Pons (tissue), 1 donor: Measurements from ENCODE around the gene CUX1.
A peak's percentile ranks its signal among the peaks of the same experiment; 100 is the strongest.
"Not testable (repeated sequence)": the region's sequence is repeated elsewhere in the genome, so short reads cannot be mapped to it uniquely, and the experiment has no call there.

Experiments
- DNase-seq: peaks from one replicate; pipeline ENCODE4 v3.0.0-alpha.2; 2016; ENCODE audit warnings: low spot score

CUX1 gene

DNA sequence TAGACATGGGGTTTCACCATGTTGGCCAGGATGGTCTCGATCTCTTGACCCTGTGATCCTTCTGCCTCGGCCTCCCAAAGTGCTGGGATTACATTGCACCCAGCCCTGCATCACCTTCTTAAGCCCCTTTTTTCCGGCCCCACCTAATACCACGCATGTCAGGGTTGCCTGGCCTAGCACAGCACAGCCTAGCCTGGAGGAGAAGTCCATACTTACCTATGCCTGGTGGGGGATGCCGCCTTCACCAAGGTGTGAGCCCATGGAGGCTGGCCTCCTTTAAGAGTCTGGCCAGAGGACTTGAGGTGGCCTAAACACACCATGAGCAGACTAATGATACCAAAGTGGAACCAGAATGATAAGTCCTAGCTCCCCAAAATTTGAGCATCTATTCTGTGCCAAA is 22.0 kb upstream of the CUX1 start:
- no peak for DNase-seq

DNA sequence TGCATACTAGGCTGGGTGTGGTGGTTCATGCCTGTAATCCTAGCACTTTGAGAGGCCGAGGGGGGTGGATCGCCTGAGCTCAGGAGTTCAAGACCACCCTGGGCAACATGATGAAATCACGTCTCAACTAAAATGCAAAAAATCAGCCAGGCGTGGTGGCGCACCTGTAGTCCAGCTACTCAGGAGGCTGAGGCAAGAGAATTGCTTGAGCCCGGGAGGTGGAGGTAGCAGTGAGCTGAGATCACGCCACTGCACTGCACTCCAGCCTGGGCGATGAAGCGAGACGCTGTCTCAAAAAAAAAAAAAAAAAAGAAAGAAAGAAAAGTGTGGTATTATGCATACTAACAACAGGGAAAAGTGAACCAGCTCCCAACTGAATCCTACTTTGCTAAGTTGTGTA is 19.3 kb upstream of the CUX1 start:
- DNase-seq, result not testable (repeated sequence)

DNA sequence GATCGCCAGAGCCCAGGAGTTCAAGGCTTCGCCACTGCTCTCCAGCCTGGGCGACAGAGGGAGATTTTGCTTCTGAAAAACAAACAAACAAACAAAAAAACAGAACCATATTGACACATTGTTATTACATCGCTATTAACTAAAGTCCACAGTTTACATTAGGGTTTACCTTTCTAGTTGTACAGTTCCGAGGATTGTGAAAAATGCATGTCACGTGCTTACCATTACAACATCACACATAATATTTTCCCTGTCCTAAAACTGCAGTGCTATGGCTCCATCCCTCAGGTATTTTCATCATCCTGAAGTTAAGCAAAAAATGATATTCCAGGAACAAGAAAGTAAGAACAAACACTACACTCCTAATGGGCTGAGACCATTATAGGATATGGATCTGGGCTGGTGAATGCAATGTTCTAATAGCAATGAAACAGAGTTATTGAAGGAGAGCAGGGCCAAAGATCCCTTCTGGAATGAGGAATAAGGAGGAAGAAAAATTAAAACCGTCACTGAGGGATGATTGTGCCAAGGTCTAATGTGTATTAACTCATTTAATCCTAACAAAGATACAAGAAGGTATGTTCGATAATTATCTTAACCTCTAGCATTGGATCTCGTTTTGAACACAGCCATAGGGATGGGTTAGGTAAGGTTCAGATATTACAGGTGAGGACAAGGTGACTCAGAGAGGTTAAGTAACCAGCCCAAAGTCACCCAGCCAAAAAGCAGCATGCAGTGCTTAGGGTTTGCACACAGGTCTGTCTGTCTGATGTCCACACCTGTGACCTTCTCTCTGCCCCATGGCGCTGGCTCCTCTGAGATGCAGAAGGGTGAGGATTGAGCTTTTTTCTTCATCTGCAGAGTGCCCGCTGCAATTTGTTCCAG is 14.0 kb upstream of the CUX1 start:
- no peak for DNase-seq

DNA sequence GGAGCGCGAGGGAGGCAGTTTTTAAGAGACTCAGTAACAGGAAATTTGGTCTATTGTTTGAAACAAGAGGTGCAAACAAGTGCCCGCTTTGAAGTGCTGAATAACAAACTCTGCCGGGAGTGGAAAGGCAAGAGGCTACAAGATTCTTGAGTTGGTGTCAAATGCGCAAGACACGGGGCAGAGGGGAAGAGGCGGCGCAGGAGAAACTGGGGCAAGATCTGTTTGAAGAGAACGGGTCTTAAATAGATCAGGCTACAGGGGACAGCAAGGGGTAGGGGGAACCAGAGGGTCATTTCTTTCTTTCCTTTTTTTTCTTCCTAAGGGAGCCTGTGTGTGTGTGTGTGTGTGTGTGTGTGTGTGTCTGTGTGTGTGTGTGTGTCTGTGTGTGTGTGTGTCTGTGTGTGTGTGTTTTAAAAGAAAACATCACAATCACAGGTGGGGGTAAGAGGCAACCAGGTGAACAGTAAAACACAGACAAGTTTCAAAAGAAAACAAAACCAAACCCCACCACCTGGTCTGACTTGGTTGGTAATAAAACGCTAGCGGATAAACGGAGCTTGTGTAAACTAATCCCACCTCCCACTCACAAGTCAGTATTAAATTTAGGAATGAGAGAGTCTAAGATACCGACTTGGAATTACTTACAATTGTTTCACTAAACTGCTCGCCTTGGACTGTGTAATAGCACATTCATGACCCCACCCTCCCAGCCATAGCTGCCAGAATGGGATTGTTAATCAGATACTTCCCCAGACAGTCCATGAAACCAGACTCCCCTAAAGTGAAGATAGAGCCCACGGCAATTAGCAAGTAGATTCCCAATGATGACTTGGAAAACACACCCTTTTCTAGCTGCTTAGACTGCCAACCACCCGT is 13.1 kb upstream of the CUX1 start:
- DNase-seq, result no peak

- DNase-seq, result no peak
These were observed 12.5 kb upstream of the CUX1 start for GRCh38 chr7:101804967-101805366.

DNA sequence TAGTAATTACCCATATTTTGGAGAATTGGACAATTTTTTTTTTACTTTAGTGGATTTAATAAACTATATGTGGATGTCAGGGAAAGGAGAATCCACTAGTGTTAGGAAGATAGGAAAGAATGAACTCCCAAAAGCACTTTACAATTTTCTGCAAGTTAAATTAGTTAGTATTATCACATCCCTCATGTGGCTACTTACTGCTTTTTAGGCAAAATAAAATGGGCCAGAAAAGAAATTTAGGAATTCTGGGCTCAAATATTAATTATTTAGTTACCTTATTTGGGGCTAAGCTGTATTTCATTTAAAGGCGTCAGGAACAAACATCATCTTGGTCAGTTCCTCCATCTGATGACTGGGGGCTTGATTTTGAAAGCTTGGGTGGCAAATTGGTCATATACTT is 4.8 kb upstream of the CUX1 start:
- DNase-seq, result no peak

DNA sequence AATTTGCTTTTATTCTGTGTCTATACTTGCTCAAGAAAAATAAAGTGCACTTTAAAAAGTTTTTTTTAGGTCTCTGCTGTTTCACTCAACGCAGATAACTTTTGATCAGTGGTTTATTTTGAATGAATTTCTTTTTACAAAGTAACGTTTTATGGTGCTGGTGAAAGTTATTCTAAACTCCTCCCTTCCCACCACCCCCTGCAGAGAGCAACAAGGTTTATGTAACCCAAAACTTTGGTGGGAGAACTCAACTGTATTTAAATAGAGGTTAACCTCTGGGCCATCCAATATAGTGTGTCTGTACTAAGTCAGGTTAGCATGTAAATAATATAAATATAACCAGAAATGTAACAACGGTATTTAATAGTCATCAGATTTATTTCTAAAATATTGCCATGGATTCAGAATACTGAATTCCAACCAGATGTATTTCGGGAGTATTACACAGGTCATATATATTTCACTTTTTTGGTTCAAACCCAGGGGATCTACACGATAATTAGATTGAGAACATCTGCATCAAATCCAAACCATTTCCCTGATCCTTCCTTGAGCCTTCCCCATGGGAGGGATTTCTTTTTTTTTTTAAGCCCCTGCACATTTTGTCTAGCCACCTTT is 3.9 kb upstream of the CUX1 start:
- DNase-seq, result no peak

DNA sequence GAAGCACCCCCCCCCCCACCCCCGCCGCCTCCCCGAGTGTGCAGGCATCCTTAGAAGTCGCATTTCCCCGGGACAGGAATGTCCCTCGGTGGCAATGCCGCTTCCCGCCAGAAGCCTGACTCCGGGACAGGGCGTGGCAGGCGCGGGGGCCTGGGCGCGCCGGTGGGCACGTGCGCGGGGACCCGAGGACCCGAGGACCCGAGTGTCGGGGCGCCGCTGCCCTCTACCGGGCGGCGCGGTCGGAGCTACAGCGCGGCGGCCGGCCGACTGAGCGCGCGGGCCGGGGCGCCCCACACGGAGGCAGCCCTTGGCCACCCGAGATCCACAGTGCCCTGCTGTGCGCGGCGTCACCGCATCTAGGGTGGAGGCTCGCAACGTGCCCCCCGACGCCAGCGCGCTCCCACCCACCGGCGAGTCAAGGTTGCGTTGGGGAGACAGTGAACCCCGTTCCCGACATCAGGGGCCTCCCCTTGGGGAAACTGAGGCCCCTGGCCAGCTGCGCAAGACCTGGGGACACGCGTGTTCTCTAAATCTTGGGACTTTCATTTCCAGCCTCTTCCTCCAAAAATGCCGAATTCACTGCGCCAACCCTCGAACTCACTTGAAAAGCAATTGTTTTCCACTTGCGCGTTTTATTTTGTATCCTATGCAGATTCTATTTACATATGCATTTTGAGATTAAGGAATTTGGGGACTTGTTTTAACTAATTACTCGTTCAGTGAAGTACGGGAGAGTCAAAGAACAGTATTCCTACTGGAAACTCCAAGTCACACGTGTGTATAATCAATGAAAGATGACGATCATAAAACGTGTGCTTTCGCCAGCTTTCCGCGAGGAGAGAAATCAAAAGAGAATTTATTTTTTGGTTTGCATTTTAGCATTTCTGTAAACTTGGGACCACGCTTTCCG is 3.1 kb upstream of the CUX1 start:
- DNase-seq, result peak; percentile 48

- peak; percentile 19 for DNase-seq
These were observed 2.2 kb upstream of the CUX1 start for GRCh38 chr7:101814991-101815825.

DNA sequence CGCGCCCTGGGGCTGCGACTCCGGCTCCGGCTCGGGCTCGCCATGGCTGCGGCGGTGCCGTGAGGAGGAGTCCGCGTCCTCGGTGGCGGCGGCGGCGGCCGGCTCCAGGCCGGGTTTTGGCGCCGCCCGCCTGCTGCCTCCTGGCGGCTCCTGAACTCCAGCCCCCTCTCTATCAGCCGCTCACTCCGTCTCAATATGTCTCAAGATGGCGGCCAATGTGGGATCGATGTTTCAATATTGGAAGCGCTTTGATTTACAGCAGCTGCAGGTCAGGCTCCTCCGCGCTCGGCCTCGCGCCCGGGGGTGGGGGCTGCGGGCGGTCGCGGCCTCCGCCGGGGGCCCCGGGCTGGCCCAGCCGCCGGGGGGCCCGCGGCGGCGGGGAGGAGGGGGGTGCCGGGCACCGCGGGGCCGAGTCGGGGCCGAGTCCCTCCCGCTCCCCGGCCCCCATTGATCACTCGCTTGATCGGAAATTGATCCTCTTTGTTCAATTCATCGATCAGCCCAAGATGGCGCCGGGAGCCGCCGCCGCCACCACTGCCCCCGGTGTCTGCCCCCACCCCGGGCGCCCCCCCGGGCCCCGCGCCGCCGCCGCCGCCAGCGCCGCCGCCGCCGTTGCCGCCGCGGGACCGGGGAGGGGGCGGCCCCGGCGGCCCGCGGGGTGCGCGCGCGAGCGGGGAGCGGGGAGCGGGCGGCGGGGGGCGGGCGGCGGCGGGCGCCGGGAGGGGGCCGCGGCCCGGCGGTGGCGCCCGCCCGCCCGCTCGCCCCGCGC is 1.4 kb upstream of the CUX1 start:
- DNase-seq, result peak; percentile 55

- peak; percentile 13 for DNase-seq
These were observed 593 bp upstream of the CUX1 start for GRCh38 chr7:101816595-101817470.

- no peak for DNase-seq
These were observed 1.1 kb downstream of the CUX1 start for GRCh38 chr7:101818287-101819071.

GRCh38 chr7:101819183-101819582 is 1.8 kb downstream of the CUX1 start:
- no peak for DNase-seq

DNA sequence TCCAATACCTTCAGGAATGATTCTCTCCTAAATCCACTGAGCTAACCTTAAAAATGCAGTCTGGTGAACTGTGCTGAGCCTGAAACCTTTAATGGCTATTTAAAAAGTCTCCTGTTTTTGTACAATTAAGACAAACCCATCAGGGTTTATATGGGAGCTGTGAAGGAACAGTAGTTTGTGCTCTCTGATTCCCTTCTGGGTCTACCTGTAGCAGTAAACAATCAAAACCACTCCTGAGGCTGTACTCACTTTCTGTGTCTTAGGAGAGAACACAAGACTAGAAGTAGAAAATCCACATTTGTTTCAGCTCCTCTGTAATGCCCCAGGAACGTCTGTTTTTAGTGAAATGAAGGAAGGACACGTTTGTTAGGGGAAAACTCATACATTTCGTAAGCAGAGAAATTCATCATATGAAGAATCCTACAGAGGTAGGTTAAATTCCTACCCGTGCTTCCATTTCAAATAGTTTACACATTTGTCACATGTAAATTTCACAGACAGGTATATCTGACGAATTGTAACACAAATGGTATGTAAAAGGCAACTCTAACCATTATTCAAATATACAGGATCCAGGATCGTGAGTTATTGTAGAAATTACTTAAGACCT is 2.6 kb downstream of the CUX1 start:
- DNase-seq, result no peak

DNA sequence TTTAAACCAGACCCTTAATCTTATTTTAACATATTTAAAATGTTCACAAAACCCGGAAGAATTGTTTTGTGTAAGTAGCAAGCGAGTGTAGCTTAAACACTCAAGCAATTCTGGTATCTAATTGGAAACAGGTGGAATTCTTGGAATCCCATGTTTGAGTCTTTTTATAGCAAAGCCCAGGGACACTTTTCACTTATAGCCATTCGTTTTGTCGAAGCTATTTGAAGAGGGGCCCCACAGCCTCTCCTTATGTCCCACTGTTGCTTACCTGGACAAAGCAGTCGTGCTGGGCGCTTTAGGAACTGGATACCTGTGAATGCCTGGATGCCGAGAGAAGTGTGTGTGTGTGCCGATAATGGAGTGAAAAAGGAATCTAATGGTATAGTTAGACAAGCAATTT is 3.3 kb downstream of the CUX1 start:
- no peak for DNase-seq

- not testable (repeated sequence) for DNase-seq
These were observed 5.2 kb downstream of the CUX1 start for GRCh38 chr7:101822632-101823031.

DNA sequence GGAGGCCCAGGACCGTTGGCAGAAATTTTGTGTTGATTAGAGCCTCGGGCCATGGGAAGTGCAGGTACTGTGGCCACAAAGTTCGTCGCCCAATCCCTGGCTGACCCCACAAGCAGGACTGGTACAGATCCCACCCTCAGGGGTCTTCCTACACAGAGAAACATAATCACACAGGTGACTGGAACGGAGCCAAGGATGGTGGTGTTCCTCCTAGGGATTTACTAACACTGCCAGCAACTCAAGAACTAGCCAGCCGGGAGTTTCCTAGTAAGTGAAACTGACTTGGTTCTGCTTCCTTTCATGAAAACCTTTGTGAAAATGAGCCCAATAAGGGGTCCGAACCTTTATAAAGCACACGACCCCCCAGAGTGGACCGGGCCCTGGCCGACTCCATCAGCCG is 5.7 kb downstream of the CUX1 start:
- no peak for DNase-seq

DNA sequence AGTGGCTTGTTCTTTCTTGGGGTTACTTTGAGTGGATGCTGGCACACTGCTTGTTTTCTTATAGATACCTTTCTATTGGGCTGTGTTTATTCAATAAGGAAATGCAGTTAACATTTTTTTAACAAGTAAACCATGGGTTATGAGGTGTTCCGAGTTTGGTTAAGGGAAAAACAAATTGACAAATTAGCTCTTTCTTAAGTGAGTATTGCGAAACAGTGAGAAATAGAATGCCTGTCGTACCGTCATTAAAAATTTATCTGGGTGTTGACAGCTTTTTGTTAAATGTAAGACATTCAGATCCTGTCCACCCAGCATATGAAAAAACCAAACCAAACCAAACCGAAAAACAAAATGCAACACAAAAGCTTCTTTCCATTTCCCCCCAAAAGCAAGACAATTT is 6.2 kb downstream of the CUX1 start:
- DNase-seq, result no peak
